Testis (tissue), 3 donors: ENCODE data around the gene WEE2. TPM values are rescaled to one million over a fixed set of nuclear protein-coding genes. Genes with fewer than 3 reads are reported as not detected.

Experiments used
- DNase-seq: peaks from one replicate; pipeline ENCODE4 v3.0.0-alpha.2; 2019
- H3K27ac ChIP-seq, 2 donors: fragments of 200-600 bp; sonication (generic); one replicate each; pipeline ENCODE4 v1.5.1; 2019
- H3K27me3 ChIP-seq: fragments of 200-600 bp; sonication (generic); one replicate; pipeline ENCODE4 v1.5.1; 2019
- H3K36me3 ChIP-seq: fragments of 200-600 bp; sonication (generic); one replicate; pipeline ENCODE4 v1.5.1; 2017; ENCODE audit warnings: low read depth; ENCODE audit errors: missing control alignments
- H3K4me1 ChIP-seq: fragments of 200-600 bp; sonication (generic); one replicate; pipeline ENCODE4 v1.5.1; 2019
- H3K4me3 ChIP-seq, 2 donors: fragments of 200-600 bp; sonication (generic); one replicate each; pipeline ENCODE4 v1.5.1; 2017 to 2019
- H3K9me3 ChIP-seq: fragments of 200-600 bp; sonication (generic); one replicate; pipeline ENCODE4 v1.5.1; 2017
- POLR2A ChIP-seq: fragments of 450-650 bp; IDR thresholded peaks from one replicate; pipeline ENCODE4 v1.6.1; 2017; ENCODE audit warnings: antibody characterized with exemption, mild to moderate bottlenecking, moderate library complexity
- WGBS, 2 donors: methylation state at CpG; one replicate each; pipeline ENCODE4 v1.1.5; 2018; 5-methylcytosine and 5-hydroxymethylcytosine counted together
- intact Hi-C: fragments of 100-400 bp; cut with DNase I; formaldehyde crosslinking; loops from one replicate; pipeline ENCODE4 v1.15.1; 2023; ENCODE audit warnings: low total_unique reads
- polyA plus RNA-seq: library from polyadenylated mRNA; stranded (reverse); fragments of 350-450 nt; fragmentation: Illumina TruSeq; extraction: RNeasy Lipid Tissue Mini Kit (QIAGEN cat#74804); gene quantifications from one replicate; pipeline ENCODE4 v1.2.3, GENCODE V29; 2014; ENCODE audit warnings: low read depth, low replicate concordance; ENCODE audit not compliant: insufficient read depth
- total RNA-seq, 2 donors: library from RNA; depleted of rRNA; stranded (reverse); fragments of >200 nt; gene quantifications; one replicate each; pipeline ENCODE4 v1.2.3, GENCODE V29; 2016
- TF ChIP-seq, protein P1 (sequence below), 3 experiments: fragments of 450-650 bp in 2 of 3; fragments of 200-600 bp in 1 of 3; sonication (generic) in 1 of 3; IDR thresholded peaks; one replicate each; pipeline ENCODE4 v1.5.1; 2016 to 2019; ENCODE audit warnings: antibody characterized with exemption in 3 of 3, mild to moderate bottlenecking in 2 of 3, moderate library complexity in 1 of 3

The WEE2 gene
- total and polyA plus RNA-seq, 3 donors from 2014 or later = 0.20 to 1.4 TPM; not detected in 1

DNA sequence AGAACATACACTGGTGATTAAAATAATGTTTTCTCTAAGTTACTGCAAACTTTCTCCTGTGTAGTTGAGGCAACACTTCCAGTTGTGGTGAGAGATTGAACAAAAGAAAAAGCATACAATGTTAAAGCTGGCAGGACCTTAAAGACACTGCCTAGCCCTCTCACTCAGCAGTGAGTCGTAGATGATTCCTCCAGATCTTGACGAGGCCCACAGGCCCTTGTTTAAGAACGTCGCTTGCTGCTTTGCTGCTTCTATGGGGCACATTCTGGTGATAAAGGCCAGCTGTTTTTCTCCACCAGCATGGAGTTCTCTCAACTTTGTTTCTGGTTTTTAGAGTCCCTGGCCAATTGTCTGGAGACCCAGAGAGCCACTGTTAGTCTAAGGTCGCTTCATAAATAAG lies 3.4 kb upstream of the WEE2 start:
- H3K27ac ChIP-seq = no peak overlapping the region
- intact Hi-C loops = no loop called here
- peaks cover 5% of the 10 kb centered on the region for H3K4me1 ChIP-seq
- H3K27me3 ChIP-seq = no peaks in the 10 kb centered on the region
- H3K9me3 ChIP-seq = no peaks in the 10 kb centered on the region
- DNase-seq = no peak
- no peaks in the 10 kb centered on the region for H3K36me3 ChIP-seq
- TF ChIP-seq, protein P1, sequence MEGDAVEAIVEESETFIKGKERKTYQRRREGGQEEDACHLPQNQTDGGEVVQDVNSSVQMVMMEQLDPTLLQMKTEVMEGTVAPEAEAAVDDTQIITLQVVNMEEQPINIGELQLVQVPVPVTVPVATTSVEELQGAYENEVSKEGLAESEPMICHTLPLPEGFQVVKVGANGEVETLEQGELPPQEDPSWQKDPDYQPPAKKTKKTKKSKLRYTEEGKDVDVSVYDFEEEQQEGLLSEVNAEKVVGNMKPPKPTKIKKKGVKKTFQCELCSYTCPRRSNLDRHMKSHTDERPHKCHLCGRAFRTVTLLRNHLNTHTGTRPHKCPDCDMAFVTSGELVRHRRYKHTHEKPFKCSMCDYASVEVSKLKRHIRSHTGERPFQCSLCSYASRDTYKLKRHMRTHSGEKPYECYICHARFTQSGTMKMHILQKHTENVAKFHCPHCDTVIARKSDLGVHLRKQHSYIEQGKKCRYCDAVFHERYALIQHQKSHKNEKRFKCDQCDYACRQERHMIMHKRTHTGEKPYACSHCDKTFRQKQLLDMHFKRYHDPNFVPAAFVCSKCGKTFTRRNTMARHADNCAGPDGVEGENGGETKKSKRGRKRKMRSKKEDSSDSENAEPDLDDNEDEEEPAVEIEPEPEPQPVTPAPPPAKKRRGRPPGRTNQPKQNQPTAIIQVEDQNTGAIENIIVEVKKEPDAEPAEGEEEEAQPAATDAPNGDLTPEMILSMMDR (IDR thresholded peaks at IDR 0.05) = no peak
- no peak for TF ChIP-seq POLR2A
- 85 to 92% methylated on average over 5 of the region's 5 CpGs for WGBS, 2 donors
- H3K4me3 ChIP-seq = no peak overlapping the region

DNA sequence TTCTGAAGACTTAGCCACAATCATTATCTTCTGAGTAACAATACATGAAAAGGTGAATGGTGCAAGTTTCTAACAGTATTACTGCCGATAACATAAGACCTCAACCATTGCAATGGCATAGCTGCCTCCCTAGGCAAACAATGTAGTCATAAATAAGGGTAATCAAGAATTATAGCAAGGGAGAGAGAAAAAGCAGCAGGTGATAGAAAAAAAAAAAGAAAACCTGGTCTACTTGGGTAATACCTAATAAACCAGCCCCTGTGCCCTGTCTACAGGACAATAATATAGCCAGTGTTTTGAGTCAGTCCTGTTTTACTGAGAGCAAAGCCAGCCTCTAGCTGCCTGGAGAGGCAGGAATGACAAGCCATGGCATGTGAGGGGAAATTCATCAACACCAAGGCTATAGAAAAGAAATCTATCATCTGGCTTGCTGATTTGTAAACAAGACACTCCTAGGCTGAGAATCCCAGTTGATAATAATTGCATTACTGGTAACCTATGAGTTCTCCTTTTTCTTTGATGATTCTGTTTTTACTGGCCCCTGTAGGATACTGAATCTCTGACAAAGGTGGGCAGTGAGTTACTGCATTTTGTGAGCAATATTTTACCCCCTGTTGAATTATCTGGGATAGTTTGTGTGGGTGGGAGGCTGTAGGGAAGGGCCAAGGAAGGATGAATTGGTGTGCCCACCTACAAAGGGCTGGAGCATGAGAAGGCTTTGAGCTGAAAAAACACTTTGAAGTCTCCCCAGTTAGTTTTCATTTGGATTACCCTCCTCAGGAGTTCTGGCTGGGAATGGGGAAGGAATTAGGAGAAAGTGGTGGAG lies 1.7 kb upstream of the WEE2 start:
- Histone ChIP-seq H3K36me3 (no peaks in the 10 kb centered on the region), H3K27ac (no peak overlapping the region), H3K9me3 (no peaks in the 10 kb centered on the region), H3K27me3 (no peaks in the 10 kb centered on the region), H3K4me1 (peaks cover 5% of the 10 kb centered on the region), H3K4me3 (no peak overlapping the region)
- no peak for DNase-seq
- TF ChIP-seq POLR2A = no peak
- TF ChIP-seq, protein P1 (IDR thresholded peaks at IDR 0.05) = no peak
- intact Hi-C loops = no loop called here
- WGBS, 2 donors = 82 to 100% methylated on average over 1 of the region's 1 CpG

DNA sequence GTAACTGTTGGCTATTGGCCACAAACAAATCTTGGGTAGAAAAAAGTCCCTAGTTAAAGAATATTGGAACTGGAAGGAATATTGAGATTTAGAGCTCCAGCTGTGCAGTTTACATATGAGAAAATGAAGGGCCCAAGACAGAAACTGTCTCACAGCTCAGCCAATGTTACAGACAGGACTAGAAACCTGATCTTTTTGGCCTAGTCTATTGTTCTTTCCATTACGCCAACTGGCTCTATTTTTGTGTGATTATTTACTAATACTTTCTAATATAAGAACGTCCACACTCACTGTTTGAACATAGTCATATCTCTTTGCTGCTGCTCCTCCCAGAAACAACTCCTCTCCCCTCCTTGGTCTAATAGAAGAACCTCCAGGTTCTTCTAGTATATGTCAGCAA lies 1.2 kb downstream of the WEE2 start:
- H3K4me1 ChIP-seq = no peaks in the 10 kb centered on the region
- no peaks in the 10 kb centered on the region for H3K9me3 ChIP-seq
- no peak overlapping the region for H3K4me3 ChIP-seq
- intact Hi-C loops = no loop called here
- 90 to 91% methylated on average over 2 of the region's 2 CpGs for WGBS, 2 donors
- no peaks in the 10 kb centered on the region for H3K36me3 ChIP-seq
- no peak for TF ChIP-seq POLR2A
- TF ChIP-seq, protein P1 (IDR thresholded peaks at IDR 0.05) = no peak
- H3K27me3 ChIP-seq = no peaks in the 10 kb centered on the region
- DNase-seq = no peak
- H3K27ac ChIP-seq = no peak overlapping the region

DNA sequence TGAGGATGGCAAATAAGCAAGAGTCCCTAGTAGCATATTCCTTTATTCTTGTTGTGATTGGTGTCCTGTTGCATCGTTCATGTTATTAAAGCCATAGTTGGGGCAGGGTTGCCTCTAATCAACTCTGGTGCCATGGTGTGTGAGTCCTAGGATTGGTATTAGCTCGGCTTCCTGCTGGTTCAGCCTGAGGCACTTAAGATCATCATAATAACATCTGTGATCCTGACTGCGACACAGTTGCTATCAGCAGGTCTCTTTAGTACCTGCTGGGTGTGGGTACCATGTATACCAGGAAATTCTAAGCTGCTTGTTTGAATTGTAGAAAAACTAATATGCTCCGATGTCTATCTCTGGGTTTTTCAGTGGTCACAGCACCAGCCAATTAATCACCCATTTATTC lies 1.6 kb downstream of the WEE2 start:
- no peak for DNase-seq
- no peaks in the 10 kb centered on the region for H3K4me1 ChIP-seq
- no peak overlapping the region for H3K4me3 ChIP-seq
- WGBS, 2 donors = 83 to 94% methylated on average over 4 of the region's 4 CpGs
- no peak for TF ChIP-seq POLR2A
- TF ChIP-seq, protein P1 (IDR thresholded peaks at IDR 0.05) = no peak
- intact Hi-C loops = no loop called here
- no peaks in the 10 kb centered on the region for H3K27me3 ChIP-seq
- no peak overlapping the region for H3K27ac ChIP-seq
- no peaks in the 10 kb centered on the region for H3K36me3 ChIP-seq
- no peaks in the 10 kb centered on the region for H3K9me3 ChIP-seq

DNA sequence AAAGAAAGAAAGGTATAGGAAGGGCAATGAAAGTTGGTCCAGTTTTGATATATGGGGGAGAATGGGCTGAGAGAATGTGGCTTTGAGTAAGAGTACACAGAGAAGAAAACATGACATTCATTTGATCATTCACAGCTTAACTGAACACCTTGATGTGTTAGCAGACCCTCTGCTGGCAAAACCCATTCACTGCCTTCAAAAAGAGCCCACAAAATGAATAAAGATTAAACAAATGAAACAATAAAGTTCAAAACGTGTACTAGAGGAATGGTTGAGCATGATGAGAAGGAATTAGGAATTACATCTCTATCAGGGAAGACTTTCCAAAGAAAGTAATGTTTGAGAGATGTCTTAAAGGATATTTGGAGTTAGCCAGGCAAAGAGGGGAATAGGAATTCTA lies 2.1 kb downstream of the WEE2 start:
- Histone ChIP-seq H3K4me1 (no peaks in the 10 kb centered on the region), H3K27ac (no peak overlapping the region), H3K27me3 (no peaks in the 10 kb centered on the region), H3K4me3 (no peak overlapping the region), H3K36me3 (no peaks in the 10 kb centered on the region), H3K9me3 (no peaks in the 10 kb centered on the region)
- 50 to 71% methylated on average over 1 of the region's 1 CpG for WGBS, 2 donors
- DNase-seq = no peak
- intact Hi-C loops = no loop called here
- TF ChIP-seq, protein P1 (IDR thresholded peaks at IDR 0.05) = no peak
- no peak for TF ChIP-seq POLR2A
